DOHH2 (cell line): ENCODE results near the gene BASP1.

Experiments used
- CTCF ChIP-seq: fragments of 200-600 bp; sonication (generic); IDR thresholded peaks from one replicate; pipeline ENCODE4 v1.5.1; 2014; ENCODE audit warnings: antibody characterized with exemption, mild to moderate bottlenecking, low read depth, low read length; ENCODE audit not compliant: poor library complexity, severe bottlenecking
- EZH2phosphoT487 ChIP-seq: fragments of 200-600 bp; sonication (generic); IDR thresholded peaks from 2 replicates; pipeline ENCODE4 v1.6.1; 2017; ENCODE audit warnings: borderline replicate concordance, mild to moderate bottlenecking, antibody characterized with exemption, low read length, moderate library complexity, mixed read lengths

- TF ChIP-seq CTCF (no peak), EZH2phosphoT487 (no peak)
Observed at GRCh38 chr5:17283121-17283415, 65.6 kb downstream of the BASP1 start.
